Colonic mucosa (tissue), 4 donors: ENCODE results near the gene TIMM44. TPM values are rescaled to one million over a fixed set of nuclear protein-coding genes. Genes with fewer than 3 reads are reported as not detected.

Experiments used
- DNase-seq: peaks from one replicate; pipeline ENCODE4 v3.0.0-alpha.2; 2020
- H3K27ac ChIP-seq: fragments of 200-600 bp; one replicate; pipeline ENCODE4 v1.8.0; 2021
- H3K27me3 ChIP-seq: fragments of 200-600 bp; one replicate; pipeline ENCODE4 v1.8.0; 2021
- H3K36me3 ChIP-seq: fragments of 200-600 bp; one replicate; pipeline ENCODE4 v1.8.0; 2021
- H3K4me1 ChIP-seq: fragments of 200-600 bp; one replicate; pipeline ENCODE4 v1.8.0; 2021; ENCODE audit warnings: mild to moderate bottlenecking
- H3K4me3 ChIP-seq: fragments of 200-600 bp; one replicate; pipeline ENCODE4 v1.8.0; 2021
- H3K9ac ChIP-seq, 2 donors: one replicate each; pipeline ENCODE4 v1.7.0; 2013; ENCODE audit warnings: control low read depth in 2 of 2, low read depth in 2 of 2, low read length in 2 of 2
- H3K9me3 ChIP-seq: fragments of 200-600 bp; one replicate; pipeline ENCODE4 v1.8.0; 2021
- CTCF ChIP-seq: fragments of 200-600 bp; IDR thresholded peaks from one replicate; pipeline ENCODE4 v1.8.0; 2022; ENCODE audit warnings: antibody characterized with exemption, mild to moderate bottlenecking
- intact Hi-C: fragments of 100-400 bp; cut with DNase I; formaldehyde crosslinking; loops from one replicate; pipeline ENCODE4 v1.14.1; 2022
- total RNA-seq, 2 donors: library from RNA; stranded (reverse); fragmentation: NEBNext Ultra II Directional in 1 of 2; extraction: Animal tissue kit (Norgen Biotek cat#: 25700) in 1 of 2; gene quantifications; one replicate each; pipeline ENCODE4 v1.2.1, GENCODE V29; 2021
- donor health status: healthy.
- donor health status: DM: no; HTN: no; CAD: no.
- donor health status: DM: no; HTN: no; CAD: no.

The TIMM44 gene
- total RNA-seq, 2 donors from 2014 or later: 50.8 to 118 TPM

DNA sequence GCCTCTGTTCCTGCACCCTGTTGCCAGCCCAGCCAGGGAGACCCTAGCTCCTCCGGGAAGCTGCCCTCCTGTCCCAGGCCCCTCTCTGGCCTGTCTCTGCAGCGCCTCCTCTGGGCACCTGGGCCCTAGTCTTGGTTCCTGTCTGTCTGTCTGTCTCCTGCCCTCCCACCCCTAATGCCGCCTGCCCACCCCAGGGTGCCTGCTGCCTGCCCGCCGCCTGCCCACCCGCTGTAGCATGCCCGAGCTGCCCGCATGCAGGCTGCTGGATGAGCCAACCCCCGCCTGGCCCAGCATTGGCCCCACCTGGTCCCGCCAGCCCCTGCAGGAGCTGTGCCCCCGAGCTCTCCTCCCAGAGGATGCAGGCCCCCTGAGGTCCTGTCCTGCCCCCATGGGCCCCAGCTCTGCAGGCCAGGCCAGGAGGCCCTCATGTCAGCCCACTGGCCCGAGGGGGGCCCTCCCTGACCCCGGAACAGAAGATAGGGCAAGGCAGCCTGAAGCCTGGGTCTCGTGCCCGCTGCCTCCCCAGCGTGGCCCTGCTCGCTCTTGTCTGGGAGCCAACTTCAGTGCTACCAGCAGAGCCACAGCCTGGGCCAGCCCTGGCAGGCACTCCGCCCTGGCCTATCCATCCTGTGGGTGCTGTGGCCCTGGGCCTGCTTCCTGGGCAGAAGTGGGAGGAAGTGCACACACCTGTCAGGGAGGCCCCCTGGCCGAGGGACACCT, 34.6 kb downstream of the TIMM44 start:
- Histone ChIP-seq H3K27ac (no peak overlapping the region), H3K9ac (no peak overlapping the region), H3K9me3 (no peaks in the 10 kb centered on the region), H3K4me3 (no peak overlapping the region), H3K36me3 (peaks cover 8% of the 10 kb centered on the region), H3K27me3 (no peaks in the 10 kb centered on the region), H3K4me1 (peaks cover 10% of the 10 kb centered on the region)
- TF ChIP-seq CTCF: no peak
- DNase-seq: no peak
- intact Hi-C loops: no loop called here

- Histone ChIP-seq H3K27me3 (no peaks in the 10 kb centered on the region), H3K27ac (no peak overlapping the region), H3K4me1 (peaks cover 10% of the 10 kb centered on the region), H3K9me3 (no peaks in the 10 kb centered on the region), H3K4me3 (no peak overlapping the region), H3K36me3 (peaks cover 8% of the 10 kb centered on the region), H3K9ac (no peak overlapping the region)
- no peak for DNase-seq
- no peak for TF ChIP-seq CTCF
- intact Hi-C loops: no loop called here
These were observed 35.3 kb downstream of the TIMM44 start for GRCh38 chr19:7908078-7908699.

DNA sequence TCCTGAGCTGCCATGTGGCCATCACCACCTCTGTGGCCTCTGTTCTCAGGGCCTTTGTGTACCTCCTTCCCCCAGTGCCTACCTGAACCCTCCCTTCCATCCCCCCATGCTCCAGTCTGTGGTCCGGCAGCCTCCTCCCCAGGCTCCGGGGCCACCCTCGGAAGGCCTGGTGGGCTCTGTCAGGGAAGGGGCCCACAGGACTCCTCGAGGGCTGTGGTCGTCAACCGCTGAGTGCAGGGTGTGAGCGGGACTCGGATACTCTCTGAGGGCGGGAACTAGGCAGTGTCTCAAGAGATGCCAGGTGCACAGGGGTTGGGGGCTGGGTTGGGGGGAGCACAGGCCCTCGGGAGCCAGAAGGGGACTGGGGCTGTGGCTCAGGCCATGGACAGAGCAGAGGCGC, 35.9 kb downstream of the TIMM44 start:
- TF ChIP-seq CTCF: no peak
- Histone ChIP-seq H3K36me3 (peaks cover 8% of the 10 kb centered on the region), H3K27me3 (no peaks in the 10 kb centered on the region), H3K27ac (no peak overlapping the region), H3K4me3 (no peak overlapping the region), H3K4me1 (peaks cover 13% of the 10 kb centered on the region), H3K9me3 (no peaks in the 10 kb centered on the region), H3K9ac (no peak overlapping the region)
- no peak for DNase-seq
- intact Hi-C loops: no loop called here

DNA sequence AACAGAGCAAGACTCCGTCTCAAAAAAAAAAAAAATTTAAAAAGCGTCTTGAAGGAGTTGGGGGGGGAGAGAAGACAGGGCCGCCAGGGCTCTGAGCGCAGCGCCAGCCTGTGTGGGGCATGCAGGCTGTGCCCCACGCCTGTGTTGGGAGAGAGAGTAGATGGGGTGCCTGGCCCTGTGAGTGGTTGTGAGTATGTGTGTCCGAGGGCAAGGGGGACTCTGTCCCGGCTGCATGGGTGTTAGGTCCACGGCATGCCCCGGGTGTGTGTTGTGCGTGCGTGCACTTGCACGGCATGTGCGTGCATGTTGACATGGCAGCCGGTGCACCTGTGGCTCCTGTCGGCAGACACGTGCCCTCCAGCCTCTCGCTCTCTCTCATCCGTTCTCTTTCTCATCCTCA, 36.3 kb downstream of the TIMM44 start:
- peaks cover 14% of the 10 kb centered on the region for H3K4me1 ChIP-seq
- intact Hi-C loops: no loop called here
- H3K36me3 ChIP-seq: peaks cover 8% of the 10 kb centered on the region
- H3K4me3 ChIP-seq: no peak overlapping the region
- no peak for DNase-seq
- H3K27me3 ChIP-seq: no peaks in the 10 kb centered on the region
- H3K9ac ChIP-seq: no peak overlapping the region
- H3K9me3 ChIP-seq: no peaks in the 10 kb centered on the region
- no peak overlapping the region for H3K27ac ChIP-seq
- TF ChIP-seq CTCF: no peak

GRCh38 chr19:7905859-7906258, 37.6 kb downstream of the TIMM44 start:
- no peaks in the 10 kb centered on the region for H3K27me3 ChIP-seq
- peaks cover 8% of the 10 kb centered on the region for H3K36me3 ChIP-seq
- no peak overlapping the region for H3K27ac ChIP-seq
- no peaks in the 10 kb centered on the region for H3K9me3 ChIP-seq
- no peak overlapping the region for H3K4me3 ChIP-seq
- H3K9ac ChIP-seq: no peak overlapping the region
- H3K4me1 ChIP-seq: peaks cover 14% of the 10 kb centered on the region
- DNase-seq: no peak
- intact Hi-C loops: no loop called here
- no peak for TF ChIP-seq CTCF
